Skeletal muscle satellite cell (primary cell): ENCODE data around the gene RAB37.

ENCODE experiments used
- H3K27me3 ChIP-seq: 2 replicates; pipeline ENCODE4 v1.7.0; 2013; ENCODE audit warnings: low read length; ENCODE audit not compliant: control insufficient read depth, insufficient read depth
- H3K36me3 ChIP-seq: 2 replicates; pipeline ENCODE4 v1.7.0; 2013; ENCODE audit warnings: mild to moderate bottlenecking, control low read depth, low read length; ENCODE audit not compliant: insufficient read depth
- H3K4me1 ChIP-seq: 2 replicates; pipeline ENCODE4 v1.7.0; 2013; ENCODE audit warnings: low read length; ENCODE audit not compliant: control insufficient read depth, insufficient read depth
- H3K4me2 ChIP-seq: 2 replicates; pipeline ENCODE4 v1.7.0; 2013; ENCODE audit warnings: mild to moderate bottlenecking, low read length
- H3K4me3 ChIP-seq: 2 replicates; pipeline ENCODE4 v1.7.0; 2013; ENCODE audit warnings: low read length
- H3K9ac ChIP-seq: 2 replicates; pipeline ENCODE4 v1.7.0; 2013; ENCODE audit warnings: mild to moderate bottlenecking, low read depth, low read length, moderate library complexity
- H3K9me3 ChIP-seq: replicated peaks from 2 replicates; pipeline ENCODE4 v1.7.0; 2013; ENCODE audit warnings: mild to moderate bottlenecking, control low read depth, low read length

Gene RAB37

DNA sequence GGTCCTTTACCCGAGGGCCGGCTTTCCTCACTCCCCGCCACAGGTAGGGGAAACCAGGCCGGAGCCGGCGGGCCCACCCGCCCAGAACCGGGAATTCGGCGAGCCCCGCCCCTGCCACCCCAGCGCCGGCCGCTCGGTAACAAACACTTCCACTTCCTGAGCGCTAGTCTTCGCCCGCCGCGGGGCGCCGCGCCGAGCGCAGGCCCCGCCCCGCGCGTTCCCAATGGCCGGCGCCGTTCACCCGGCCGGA lies 11.1 kb downstream of the RAB37 start:
- peaks cover 36% of the 10 kb centered on the region for H3K4me1 ChIP-seq
- peak overlapping the region; percentile 67 for H3K9ac ChIP-seq
- peak overlapping the region; percentile 98 for H3K4me2 ChIP-seq

DNA sequence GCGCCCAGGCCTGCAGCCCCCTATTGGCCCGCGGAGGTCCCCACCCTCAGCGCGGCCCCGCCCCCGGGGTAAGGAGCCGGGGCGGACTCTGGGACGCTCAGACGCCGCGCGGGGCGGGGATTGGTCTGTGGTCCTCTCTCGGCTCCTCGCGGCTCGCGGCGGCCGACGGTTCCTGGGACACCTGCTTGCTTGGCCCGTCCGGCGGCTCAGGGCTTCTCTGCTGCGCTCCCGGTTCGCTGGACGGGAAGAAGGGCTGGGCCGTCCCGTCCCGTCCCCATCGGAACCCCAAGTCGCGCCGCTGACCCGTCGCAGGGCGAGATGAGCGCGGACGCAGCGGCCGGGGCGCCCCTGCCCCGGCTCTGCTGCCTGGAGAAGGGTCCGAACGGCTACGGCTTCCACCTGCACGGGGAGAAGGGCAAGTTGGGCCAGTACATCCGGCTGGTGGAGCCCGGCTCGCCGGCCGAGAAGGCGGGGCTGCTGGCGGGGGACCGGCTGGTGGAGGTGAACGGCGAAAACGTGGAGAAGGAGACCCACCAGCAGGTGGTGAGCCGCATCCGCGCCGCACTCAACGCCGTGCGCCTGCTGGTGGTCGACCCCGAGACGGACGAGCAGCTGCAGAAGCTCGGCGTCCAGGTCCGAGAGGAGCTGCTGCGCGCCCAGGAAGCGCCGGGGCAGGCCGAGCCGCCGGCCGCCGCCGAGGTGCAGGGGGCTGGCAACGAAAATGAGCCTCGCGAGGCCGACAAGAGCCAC lies 11.6 kb downstream of the RAB37 start, which contains the start of gene NHERF1:
NHERF1 (plus strand) TSS at position 100 of the 750 bp plus-strand sequence; CDS start at position 319, 219 bp downstream.
- Histone ChIP-seq H3K4me2 (peak within 1 kb of the TSS; percentile 98), H3K36me3 (peaks cover 7% of the 10 kb centered on the region), H3K4me3 (peak within 1 kb of the TSS; percentile 82), H3K4me1 (peaks cover 37% of the 10 kb centered on the region), H3K27me3 (no peaks in the 10 kb centered on the region), H3K9ac (peak within 1 kb of the TSS; percentile 82), H3K9me3 (no peaks in the 10 kb centered on the region)

More for the DNA sequence above, 11.1 kb downstream of the RAB37 start:
- peak overlapping the region; percentile 82 for H3K4me3 ChIP-seq
- H3K27me3 ChIP-seq = no peaks in the 10 kb centered on the region
- peaks cover 7% of the 10 kb centered on the region for H3K36me3 ChIP-seq
- no peaks in the 10 kb centered on the region for H3K9me3 ChIP-seq

DNA sequence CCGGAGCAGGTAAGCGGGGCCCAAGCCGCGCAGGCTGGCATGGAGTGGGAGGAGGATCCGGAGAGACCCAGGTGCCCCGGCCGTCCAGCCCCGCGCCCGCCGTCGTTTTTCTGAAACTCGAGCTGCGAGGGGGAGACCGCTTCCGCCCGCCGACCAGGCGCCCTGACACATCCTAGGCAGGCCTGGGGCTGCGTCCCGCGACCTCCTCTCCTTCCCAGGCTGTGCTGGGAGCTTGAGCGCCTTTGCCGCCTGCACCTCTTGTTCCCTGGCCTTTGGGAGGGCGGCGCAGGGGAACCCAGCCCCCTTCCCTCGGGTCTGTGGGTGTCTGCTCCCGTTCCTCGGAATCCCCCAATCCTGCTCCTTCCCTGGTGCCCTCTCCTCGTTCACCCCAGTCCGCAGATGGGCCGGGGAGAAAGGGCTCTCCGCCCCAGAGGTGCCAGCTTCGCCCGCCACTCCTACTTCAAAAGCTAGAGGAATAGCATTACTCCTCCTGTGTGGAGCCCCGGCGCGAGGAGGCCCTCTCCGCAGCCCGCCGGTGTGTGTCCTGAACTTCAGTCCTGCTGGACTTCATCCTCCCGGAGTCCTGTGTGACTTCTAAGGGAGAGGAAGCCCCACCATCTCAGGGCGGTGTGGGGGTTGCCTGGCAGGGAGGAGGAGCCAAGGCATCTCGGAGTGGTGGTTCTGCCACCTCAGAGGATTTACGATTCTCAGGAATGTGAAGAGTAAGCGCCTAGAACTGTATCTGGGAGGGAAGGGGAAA lies 12.4 kb downstream of the RAB37 start:
- Histone ChIP-seq H3K9ac (peak overlapping the region; percentile 82), H3K4me3 (peak overlapping the region; percentile 82), H3K36me3 (peaks cover 7% of the 10 kb centered on the region), H3K4me1 (peaks cover 37% of the 10 kb centered on the region), H3K4me2 (peak overlapping the region; percentile 98), H3K9me3 (no peaks in the 10 kb centered on the region), H3K27me3 (no peaks in the 10 kb centered on the region)

DNA sequence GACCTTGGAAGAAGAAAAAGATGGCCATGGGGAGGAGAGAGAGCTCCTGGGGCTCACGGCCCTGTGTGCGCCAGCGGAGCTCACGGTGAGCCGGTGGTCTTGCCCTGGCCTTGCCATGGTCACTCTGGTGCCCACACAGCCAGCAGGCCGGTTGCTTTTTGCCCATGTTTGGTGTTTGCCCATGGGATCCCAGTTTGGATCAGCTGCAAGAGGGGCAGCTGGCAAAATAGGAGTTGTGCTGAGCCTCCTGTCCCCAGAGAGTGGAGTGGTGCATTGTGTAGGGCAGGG lies 12.9 kb downstream of the RAB37 start:
- H3K27me3 ChIP-seq = no peaks in the 10 kb centered on the region
- H3K4me3 ChIP-seq = peak overlapping the region; percentile 82
- peaks cover 7% of the 10 kb centered on the region for H3K36me3 ChIP-seq
- H3K4me1 ChIP-seq = peaks cover 37% of the 10 kb centered on the region
- H3K4me2 ChIP-seq = peak overlapping the region; percentile 98
- peak overlapping the region; percentile 82 for H3K9ac ChIP-seq
- H3K9me3 ChIP-seq = no peaks in the 10 kb centered on the region

- peak overlapping the region; percentile 82 for H3K9ac ChIP-seq
- peak overlapping the region; percentile 98 for H3K4me2 ChIP-seq
- no peaks in the 10 kb centered on the region for H3K9me3 ChIP-seq
- peaks cover 7% of the 10 kb centered on the region for H3K36me3 ChIP-seq
- H3K4me3 ChIP-seq = peak overlapping the region; percentile 82
- peaks cover 40% of the 10 kb centered on the region for H3K4me1 ChIP-seq
- no peaks in the 10 kb centered on the region for H3K27me3 ChIP-seq
Measured at GRCh38 chr17:74750327-74751069, 13.4 kb downstream of the RAB37 start.

- Histone ChIP-seq H3K9me3 (no peaks in the 10 kb centered on the region), H3K36me3 (peaks cover 7% of the 10 kb centered on the region), H3K27me3 (no peaks in the 10 kb centered on the region), H3K4me3 (no peak overlapping the region), H3K4me1 (peaks cover 49% of the 10 kb centered on the region), H3K4me2 (peak overlapping the region; percentile 98), H3K9ac (peak overlapping the region; percentile 82)
Measured at GRCh38 chr17:74752415-74752814, 15.4 kb downstream of the RAB37 start.

- Histone ChIP-seq H3K27me3 (no peaks in the 10 kb centered on the region), H3K9ac (no peak overlapping the region), H3K9me3 (no peaks in the 10 kb centered on the region), H3K36me3 (peaks cover 7% of the 10 kb centered on the region), H3K4me1 (peaks cover 54% of the 10 kb centered on the region), H3K4me2 (no peak overlapping the region), H3K4me3 (no peak overlapping the region)
Measured at GRCh38 chr17:74752822-74753401, 15.9 kb downstream of the RAB37 start.

GRCh38 chr17:74754832-74755231 lies 17.8 kb downstream of the RAB37 start:
- Histone ChIP-seq H3K9me3 (no peaks in the 10 kb centered on the region), H3K4me3 (no peak overlapping the region), H3K27me3 (no peaks in the 10 kb centered on the region), H3K36me3 (peaks cover 7% of the 10 kb centered on the region), H3K4me1 (peaks cover 73% of the 10 kb centered on the region), H3K9ac (no peak overlapping the region), H3K4me2 (no peak overlapping the region)

DNA sequence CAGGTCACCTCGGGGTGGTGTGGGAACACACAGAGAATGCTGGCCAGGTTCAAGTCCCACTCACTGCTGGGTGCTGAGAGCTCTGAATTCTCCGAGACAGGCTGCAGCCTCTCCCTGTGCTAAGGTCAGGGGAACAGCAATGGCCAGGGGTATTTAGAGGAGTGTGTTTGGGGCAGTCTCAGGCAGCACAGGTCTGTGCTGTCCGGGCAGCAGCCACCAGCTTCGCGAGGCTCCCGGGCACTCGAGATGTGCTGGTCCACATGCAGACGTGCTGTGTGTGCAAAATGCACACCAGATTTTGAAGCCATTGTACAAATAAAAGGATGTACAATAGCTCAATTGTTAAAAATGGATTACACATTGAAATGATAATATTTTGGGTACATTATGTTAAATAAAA lies 18.5 kb downstream of the RAB37 start:
- Histone ChIP-seq H3K9ac (no peak overlapping the region), H3K27me3 (no peaks in the 10 kb centered on the region), H3K36me3 (peaks cover 7% of the 10 kb centered on the region), H3K4me1 (peaks cover 73% of the 10 kb centered on the region), H3K4me2 (no peak overlapping the region), H3K4me3 (no peak overlapping the region), H3K9me3 (no peaks in the 10 kb centered on the region)

DNA sequence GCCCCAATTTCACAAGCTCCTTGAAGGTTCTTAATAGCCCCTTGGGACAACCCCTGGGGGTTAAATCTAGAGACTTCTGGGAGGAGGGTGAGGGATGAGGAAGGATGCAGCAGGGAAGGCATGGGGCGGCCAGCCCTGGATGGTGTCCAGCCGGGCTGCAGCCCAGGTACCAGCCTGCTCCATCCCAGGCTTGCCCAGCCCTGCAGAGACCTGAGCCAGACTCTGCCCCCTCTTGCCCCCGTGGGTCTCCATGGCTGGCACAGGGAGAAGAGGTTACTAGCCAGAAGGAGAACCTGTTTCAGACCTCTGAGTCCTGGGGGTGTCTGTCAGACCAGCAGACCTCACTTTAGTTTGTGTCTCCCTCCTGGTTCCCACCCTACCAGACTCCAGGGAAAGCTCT lies 19.8 kb downstream of the RAB37 start:
- Histone ChIP-seq H3K4me2 (no peak overlapping the region), H3K4me1 (peaks cover 68% of the 10 kb centered on the region), H3K36me3 (peaks cover 7% of the 10 kb centered on the region), H3K4me3 (no peak overlapping the region), H3K9ac (no peak overlapping the region), H3K9me3 (no peaks in the 10 kb centered on the region), H3K27me3 (no peaks in the 10 kb centered on the region)

GRCh38 chr17:74757502-74757901 lies 20.4 kb downstream of the RAB37 start:
- H3K27me3 ChIP-seq = no peaks in the 10 kb centered on the region
- H3K4me2 ChIP-seq = peak overlapping the region; percentile 83
- peaks cover 5% of the 10 kb centered on the region for H3K36me3 ChIP-seq
- no peaks in the 10 kb centered on the region for H3K9me3 ChIP-seq
- peaks cover 62% of the 10 kb centered on the region for H3K4me1 ChIP-seq
- peak overlapping the region; percentile 49 for H3K9ac ChIP-seq
- H3K4me3 ChIP-seq = peak overlapping the region; percentile 56
